Mesodermal cell (in vitro differentiated cells): ENCODE results near the gene CMAS. TPM values are rescaled to one million over a fixed set of nuclear protein-coding genes. Genes with fewer than 3 reads are reported as not detected.
"Not testable (repeated sequence)": the region's sequence is repeated elsewhere in the genome, so short reads cannot be mapped to it uniquely, and the experiment has no call there.

ENCODE experiments used
- H3K27ac ChIP-seq: 2 replicates; pipeline ENCODE4 v1.7.0; 2013; ENCODE audit warnings: mild to moderate bottlenecking, low read depth, low read length, moderate library complexity; ENCODE audit not compliant: severe bottlenecking
- H3K36me3 ChIP-seq: 2 replicates; pipeline ENCODE4 v1.7.1; 2013; ENCODE audit warnings: mild to moderate bottlenecking, low read length, moderate library complexity; ENCODE audit not compliant: control insufficient read depth, insufficient read depth
- H3K4me1 ChIP-seq: one replicate; pipeline ENCODE4 v1.7.1; 2013; ENCODE audit warnings: mild to moderate bottlenecking, low read length; ENCODE audit not compliant: insufficient read depth, control insufficient read depth, poor library complexity, severe bottlenecking
- H3K4me3 ChIP-seq: 2 replicates; pipeline ENCODE4 v1.7.0; 2013; ENCODE audit warnings: low read length, control low read depth, mild to moderate bottlenecking; ENCODE audit not compliant: insufficient read depth, poor library complexity, severe bottlenecking; ENCODE audit errors: extremely low read depth
- H3K9me3 ChIP-seq: 2 replicates; pipeline ENCODE4 v1.7.1; 2013; ENCODE audit warnings: mild to moderate bottlenecking, low read length, moderate library complexity; ENCODE audit not compliant: control insufficient read depth
- WGBS, 2 experiments: methylation state at CpG; one replicate each; pipeline ENCODE4 v1.1.5; 2013; ENCODE audit warnings: missing lambda C conversion rate in 2 of 2; ENCODE audit not compliant: insufficient coverage in 2 of 2; 5-methylcytosine and 5-hydroxymethylcytosine counted together
- polyA plus RNA-seq, 2 experiments: library from polyadenylated mRNA; stranded (reverse); fragments of 50-300 nt; gene quantifications; one replicate each; pipeline ENCODE4 v1.2.3, GENCODE V29; 2013

The CMAS gene
- polyA plus RNA-seq (2013, experiment 1 of 2), result 32.1 TPM
- polyA plus RNA-seq (2013, experiment 2 of 2), result 36.0 TPM

DNA sequence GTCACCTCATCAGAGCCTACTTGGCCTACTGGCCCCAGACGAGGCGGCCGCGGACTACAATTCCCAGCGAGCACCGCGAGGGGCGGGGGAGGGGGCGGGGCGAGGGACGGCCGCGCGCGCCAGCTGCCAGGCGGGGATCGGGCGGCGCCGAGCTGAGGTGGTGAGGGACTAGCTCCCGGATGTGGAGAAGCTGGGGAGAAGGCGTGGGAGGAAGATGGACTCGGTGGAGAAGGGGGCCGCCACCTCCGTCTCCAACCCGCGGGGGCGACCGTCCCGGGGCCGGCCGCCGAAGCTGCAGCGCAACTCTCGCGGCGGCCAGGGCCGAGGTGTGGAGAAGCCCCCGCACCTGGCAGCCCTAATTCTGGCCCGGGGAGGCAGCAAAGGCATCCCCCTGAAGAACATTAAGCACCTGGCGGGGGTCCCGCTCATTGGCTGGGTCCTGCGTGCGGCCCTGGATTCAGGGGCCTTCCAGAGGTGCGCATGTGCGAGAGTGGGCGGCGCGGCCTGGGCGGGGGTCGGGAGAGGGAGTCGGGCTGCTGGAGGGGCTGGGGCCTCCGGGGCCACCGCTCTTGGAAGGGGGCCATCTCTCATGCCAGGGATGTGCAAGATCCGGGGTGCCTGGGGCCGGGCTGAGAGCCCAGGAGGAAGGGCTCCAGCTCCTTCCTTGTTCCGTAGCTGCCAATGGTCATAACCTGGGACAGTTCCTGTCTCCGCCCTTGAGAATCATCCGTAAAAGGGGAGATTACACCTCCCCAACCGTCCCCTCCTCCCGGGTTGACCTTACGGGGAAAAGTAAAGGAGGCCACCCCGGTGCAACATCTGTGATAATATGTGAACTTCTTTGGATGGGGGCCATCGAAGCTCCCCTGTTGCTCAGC, at the start of gene CMAS:
TSS of gene CMAS (plus strand) at position 129 of the 878 bp plus-strand sequence. CDS start at position 215, 86 bp downstream.
- 0 to 1% methylated on average over 44 to 52 of the region's 64 CpGs for WGBS, 2 experiments
- H3K9me3 ChIP-seq, result no peaks in the 10 kb centered on the region
- H3K4me1 ChIP-seq, result peaks cover 24% of the 10 kb centered on the region
- peaks cover 16% of the 10 kb centered on the region for H3K36me3 ChIP-seq
- H3K4me3 ChIP-seq, result peak within 1 kb of the TSS; percentile 98
- peak within 1 kb of the TSS; percentile 71 for H3K27ac ChIP-seq

DNA sequence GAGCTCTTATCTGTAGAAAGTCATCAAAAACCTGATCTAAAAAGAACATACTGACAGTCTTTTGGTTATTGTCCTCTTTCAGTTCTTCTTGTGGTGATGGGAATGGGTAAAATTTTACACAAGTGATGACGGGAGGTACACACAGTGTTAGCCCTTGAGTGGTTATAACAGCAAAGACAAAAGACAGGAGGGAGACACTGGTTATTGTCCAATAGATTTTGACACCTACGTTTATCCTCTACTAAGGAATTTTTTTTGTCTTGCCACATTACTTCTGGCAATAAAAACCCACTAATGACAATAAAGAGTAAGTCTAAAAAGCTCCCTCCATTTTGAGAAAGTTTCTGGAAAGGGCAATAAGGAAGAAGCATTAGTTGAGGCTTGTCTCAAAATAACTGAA, 47.7 kb upstream of the CMAS start:
- H3K4me3 ChIP-seq, result no peak overlapping the region
- no peaks in the 10 kb centered on the region for H3K36me3 ChIP-seq
- 100% methylated on average over 1 of the region's 2 CpGs; no CpG with 5 or more reads in 1 of the 2 experiments for WGBS, 2 experiments
- H3K9me3 ChIP-seq, result no peaks in the 10 kb centered on the region
- no peak overlapping the region for H3K27ac ChIP-seq
- H3K4me1 ChIP-seq, result no peaks in the 10 kb centered on the region

DNA sequence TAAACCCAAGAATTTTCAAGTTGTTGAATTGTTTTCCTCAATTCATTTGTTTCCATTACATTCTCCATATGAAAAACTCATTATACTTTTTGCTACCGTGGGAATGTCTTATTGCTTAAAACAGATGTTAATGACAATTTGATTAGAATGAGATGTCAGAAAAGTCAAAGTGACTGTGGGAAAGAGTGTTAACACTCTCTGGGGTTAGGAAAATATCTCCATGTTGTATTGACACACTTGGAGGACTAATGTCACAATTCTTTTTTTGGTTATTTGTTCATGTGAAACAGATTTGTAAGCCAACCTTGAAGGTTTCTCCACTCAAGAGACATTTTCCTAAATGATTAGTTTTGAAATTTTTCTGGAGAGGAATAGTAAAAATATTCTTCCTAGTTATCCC, 47.2 kb upstream of the CMAS start:
- no peaks in the 10 kb centered on the region for H3K9me3 ChIP-seq
- WGBS, 2 experiments, result 80% methylated on average over 1 of the region's 1 CpG; no CpG with 5 or more reads in 1 of the 2 experiments
- no peaks in the 10 kb centered on the region for H3K4me1 ChIP-seq
- H3K4me3 ChIP-seq, result no peak overlapping the region
- no peak overlapping the region for H3K27ac ChIP-seq
- H3K36me3 ChIP-seq, result no peaks in the 10 kb centered on the region

DNA sequence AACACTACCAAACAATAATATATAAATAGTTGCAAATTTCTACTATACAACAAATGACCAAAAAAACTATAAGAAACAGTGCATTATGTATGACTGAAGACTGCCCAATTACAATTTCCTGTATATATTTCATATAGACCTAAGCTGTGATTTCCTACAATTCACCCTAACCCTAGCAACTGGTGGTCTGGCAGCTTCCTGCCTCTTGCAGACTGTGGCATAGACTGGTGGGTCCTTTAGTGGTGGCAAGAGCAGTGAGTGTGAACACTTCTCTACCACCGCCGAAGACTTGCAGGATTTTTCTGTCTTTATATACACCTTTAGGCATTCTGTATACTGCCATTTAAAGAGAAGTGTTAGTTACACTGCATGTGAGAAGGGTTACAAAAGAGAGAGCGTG, 43.6 kb upstream of the CMAS start:
- H3K27ac ChIP-seq, result no peak overlapping the region
- H3K36me3 ChIP-seq, result no peaks in the 10 kb centered on the region
- H3K9me3 ChIP-seq, result no peaks in the 10 kb centered on the region
- H3K4me1 ChIP-seq, result no peaks in the 10 kb centered on the region
- H3K4me3 ChIP-seq, result no peak overlapping the region
- no CpG with 5 or more reads among the region's 3 CpGs for WGBS, 2 experiments

DNA sequence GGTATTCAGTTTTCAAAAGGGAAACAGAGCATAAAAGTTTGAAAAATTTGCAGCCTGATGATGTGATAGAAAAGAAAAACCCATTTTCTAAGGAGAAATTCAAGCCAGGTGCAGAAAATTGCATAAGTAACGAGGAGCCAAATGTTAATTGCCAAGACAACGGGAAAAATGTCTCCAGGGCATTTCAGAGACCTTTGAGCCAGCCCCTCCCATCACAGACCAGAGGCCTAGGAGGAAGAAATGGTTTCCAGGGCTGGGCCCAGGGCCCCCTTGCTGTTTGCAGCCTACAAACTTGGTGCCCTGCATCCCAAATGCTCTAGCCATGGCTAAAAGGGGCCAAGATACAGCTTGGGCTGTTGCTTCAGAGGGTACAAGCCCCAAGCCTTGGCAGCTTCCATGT, 38.2 kb upstream of the CMAS start:
- 79 to 95% methylated on average over 2 of the region's 2 CpGs for WGBS, 2 experiments
- H3K9me3 ChIP-seq, H3K27ac ChIP-seq, H3K4me3 ChIP-seq, H3K36me3 ChIP-seq, H3K4me1 ChIP-seq: not testable (repeated sequence)

DNA sequence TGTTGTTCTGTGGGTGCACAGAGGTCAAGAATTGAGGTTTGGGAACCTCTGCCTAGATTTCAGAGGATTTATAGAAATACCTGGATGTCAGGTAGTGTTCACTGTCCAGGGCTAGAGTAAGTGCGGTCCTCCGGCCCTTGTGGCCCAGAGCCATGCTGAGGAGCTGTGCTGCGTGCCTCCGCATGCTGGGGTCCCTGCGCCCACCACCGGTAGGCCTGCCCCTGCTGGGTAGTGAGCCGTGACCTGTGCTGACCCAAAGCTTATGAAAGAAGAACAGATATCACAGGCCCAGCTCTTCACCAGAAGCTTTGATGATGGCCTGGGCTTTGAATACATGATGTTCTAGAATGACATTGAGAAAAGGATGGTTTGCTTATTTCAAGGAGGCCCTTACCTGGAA, 37.8 kb upstream of the CMAS start:
- H3K4me1 ChIP-seq, result no peaks in the 10 kb centered on the region
- no peak overlapping the region for H3K4me3 ChIP-seq
- H3K27ac ChIP-seq, result no peak overlapping the region
- 91% methylated on average over 4 to 7 of the region's 7 CpGs for WGBS, 2 experiments
- no peaks in the 10 kb centered on the region for H3K9me3 ChIP-seq
- no peaks in the 10 kb centered on the region for H3K36me3 ChIP-seq

DNA sequence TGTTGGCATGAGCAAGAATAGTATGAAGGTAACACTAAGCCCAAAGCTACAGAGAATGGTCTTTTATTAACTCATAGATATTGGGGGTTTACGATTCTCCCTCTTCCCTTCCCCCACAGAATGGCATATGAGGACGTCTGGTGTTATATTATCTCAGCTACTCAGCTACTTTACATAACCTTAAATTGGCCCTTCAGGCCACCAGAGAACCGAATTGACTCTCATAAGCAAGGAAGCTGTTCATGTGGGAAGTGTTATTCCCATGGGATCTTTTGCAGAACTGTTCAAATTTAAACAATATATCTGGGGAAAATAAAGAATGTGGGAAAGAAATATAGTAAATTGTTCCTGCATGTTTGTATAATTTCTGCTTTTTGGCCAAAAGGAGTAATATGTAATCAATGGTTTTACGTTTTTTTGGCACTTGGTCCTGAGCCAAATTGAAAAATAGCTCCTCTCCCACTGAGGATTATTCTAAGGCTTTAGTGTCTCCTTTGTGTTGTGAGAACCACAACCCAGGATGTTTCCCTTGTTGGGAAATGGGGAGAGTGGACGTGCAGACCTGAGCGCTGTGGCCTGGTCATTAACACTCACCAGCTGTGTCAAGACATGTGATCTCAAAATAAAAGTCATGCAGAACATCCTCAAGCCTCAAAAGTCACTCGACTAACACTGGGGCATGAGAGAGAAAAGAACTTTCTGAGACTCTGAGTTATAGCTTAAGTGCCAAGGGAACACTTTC, 31.8 kb upstream of the CMAS start:
- Histone ChIP-seq H3K4me1 (no peaks in the 10 kb centered on the region), H3K9me3 (no peaks in the 10 kb centered on the region), H3K27ac (no peak overlapping the region), H3K36me3 (no peaks in the 10 kb centered on the region), H3K4me3 (no peak overlapping the region)
- WGBS, 2 experiments, result 71 to 100% methylated on average over 1 of the region's 7 CpGs

DNA sequence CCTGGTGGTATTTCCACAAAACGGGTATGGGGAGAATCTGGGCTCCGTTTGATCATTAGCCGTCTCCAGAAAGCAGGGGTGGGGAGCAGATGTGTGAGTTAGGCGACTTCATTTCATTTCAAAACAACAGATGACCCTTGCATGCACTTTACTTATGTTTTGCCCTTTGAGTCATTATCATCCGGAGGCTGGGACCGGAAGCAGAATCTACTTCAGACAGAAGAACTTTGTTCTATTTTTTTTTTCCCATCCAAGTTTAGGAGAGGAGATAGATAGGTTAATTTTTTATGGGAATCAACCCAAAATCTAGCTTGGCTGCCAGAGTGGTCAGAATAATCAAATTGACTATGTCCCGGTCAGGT, 31.3 kb upstream of the CMAS start:
- Histone ChIP-seq H3K27ac (no peak overlapping the region), H3K4me1 (no peaks in the 10 kb centered on the region), H3K9me3 (no peaks in the 10 kb centered on the region), H3K4me3 (no peak overlapping the region), H3K36me3 (no peaks in the 10 kb centered on the region)
- 100% methylated on average over 1 to 2 of the region's 7 CpGs for WGBS, 2 experiments

DNA sequence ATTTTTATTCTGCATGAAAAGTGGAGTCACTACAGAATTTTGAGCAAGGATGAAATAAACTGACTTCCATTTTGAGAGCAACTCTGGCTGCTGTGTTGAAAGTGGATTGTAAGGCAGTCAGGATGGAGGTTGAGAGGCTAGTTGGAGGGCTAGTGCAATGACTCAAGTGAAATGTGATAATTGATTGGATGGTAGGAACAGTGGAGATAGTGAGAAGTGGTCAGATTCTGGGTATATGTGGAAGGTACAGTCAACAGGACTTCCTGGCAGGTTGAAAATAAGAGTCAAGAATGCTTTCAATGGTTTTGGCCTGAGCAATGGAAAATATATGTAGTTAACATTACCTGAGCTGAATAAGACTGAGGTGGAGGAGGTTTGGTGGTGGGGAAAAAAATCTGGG, 29.0 kb upstream of the CMAS start:
- H3K27ac ChIP-seq, result no peak overlapping the region
- H3K9me3 ChIP-seq, result no peaks in the 10 kb centered on the region
- no peaks in the 10 kb centered on the region for H3K36me3 ChIP-seq

DNA sequence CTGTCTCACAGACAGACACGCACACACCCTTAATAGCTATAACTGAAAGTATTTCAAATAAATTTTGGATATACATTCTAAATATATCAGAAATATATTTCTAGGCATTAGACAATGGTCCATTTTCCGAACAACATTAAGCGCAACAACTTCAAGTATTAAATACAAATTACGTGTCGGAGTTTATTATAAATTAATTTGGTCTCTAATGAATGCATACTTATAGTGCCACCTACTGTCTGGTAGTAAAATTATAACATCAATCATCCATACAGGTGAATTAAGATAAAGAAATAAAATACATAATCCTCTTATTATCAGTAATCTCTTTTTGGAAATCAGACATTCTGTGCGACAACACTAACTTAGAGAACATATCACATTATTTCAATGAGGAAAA, 27.2 kb upstream of the CMAS start:
- no peaks in the 10 kb centered on the region for H3K36me3 ChIP-seq
- no peak overlapping the region for H3K27ac ChIP-seq
- no peak overlapping the region for H3K4me3 ChIP-seq
- no peaks in the 10 kb centered on the region for H3K4me1 ChIP-seq
- WGBS, 2 experiments, result no CpG with 5 or more reads among the region's 6 CpGs
- H3K9me3 ChIP-seq, result peaks cover 8% of the 10 kb centered on the region

More for the DNA sequence above, 29.0 kb upstream of the CMAS start:
- no peak overlapping the region for H3K4me3 ChIP-seq
- no peaks in the 10 kb centered on the region for H3K4me1 ChIP-seq

DNA sequence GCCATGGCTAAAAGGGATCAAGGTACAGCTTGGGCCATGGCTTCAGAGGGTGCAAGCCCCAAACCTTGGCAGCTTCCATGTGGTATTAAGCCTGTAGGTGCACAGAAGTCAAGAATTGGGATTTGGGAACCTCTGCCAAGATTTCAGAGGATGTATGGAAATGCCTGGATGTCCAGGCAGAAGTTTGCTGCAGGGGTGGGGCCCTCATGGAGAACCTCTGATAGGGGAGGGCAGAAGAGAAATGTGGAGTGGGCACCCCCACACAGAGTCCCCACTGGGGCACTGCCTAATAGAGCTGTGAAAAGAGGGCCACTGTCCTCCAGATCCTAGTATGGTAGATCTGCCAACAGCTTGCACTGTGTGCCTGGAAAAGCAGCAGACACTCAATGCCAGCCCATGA, 22.5 kb upstream of the CMAS start:
- not testable (repeated sequence) for H3K4me3 ChIP-seq, H3K4me1 ChIP-seq, H3K27ac ChIP-seq, H3K36me3 ChIP-seq
- peaks cover 14% of the 10 kb centered on the region for H3K9me3 ChIP-seq
